Endothelial cell of umbilical vein (primary cell): Measurements from ENCODE around the gene SLC16A11. TPM values are rescaled to one million over a fixed set of nuclear protein-coding genes. Genes with fewer than 3 reads are reported as not detected.

Source experiments
- BruUV-seq: library from RNA; stranded (reverse); fragments of 400-500 nt; replicated peaks from 2 replicates; lab custom pipeline; 2021; lab: Mats Ljungman, UMichigan
- CTCF ChIA-PET: fragments of 300-600, 350-600 bp; sonication (Branson Sonifier 250); formaldehyde crosslinking; loops from one replicate; lab custom pipeline; 2021; ENCODE audit warnings: antibody characterized with exemption, inconsistent platforms; lab: Charles Lee
- POLR2A ChIA-PET: fragments of 300-600, 350-600 bp; sonication (Branson Sonifier 250); formaldehyde crosslinking; loops from one replicate; lab custom pipeline; 2021; ENCODE audit warnings: antibody characterized with exemption, inconsistent platforms; lab: Charles Lee
- DNase-seq: peaks from one replicate; pipeline ENCODE4 v3.0.0-alpha.2; 2011; ENCODE audit warnings: low read depth, low spot score
- FAIRE-seq: peaks from 2 replicates; lab custom pipeline; 2011; peaks lifted over from hg19 to GRCh38; lab: Jason Lieb, UNC
- H2AFZ ChIP-seq: 2 replicates; pipeline ENCODE4 v1.6.0; 2012; ENCODE audit warnings: low read depth, low read length, control low read depth, inconsistent platforms
- H3K27ac ChIP-seq: 2 replicates; pipeline ENCODE4 v1.5.1; 2011; ENCODE audit warnings: low read depth, mild to moderate bottlenecking, control low read depth, low read length, moderate library complexity; ENCODE audit not compliant: insufficient read depth
- H3K27me3 ChIP-seq, 2 experiments: 2 replicates each; pipeline versions ENCODE4 v1.6.0 to v1.6.1; 2011; ENCODE audit warnings: low read length in 2 of 2, mixed read lengths in 1 of 2; ENCODE audit not compliant: control insufficient read depth in 2 of 2, insufficient read depth in 2 of 2
- H3K36me3 ChIP-seq, 2 experiments: 2 replicates in 1 of 2; 3 replicates in 1 of 2; pipeline ENCODE4 v1.5.1; 2011; ENCODE audit warnings: low read length in 2 of 2, mild to moderate bottlenecking in 1 of 2, moderate library complexity in 1 of 2; ENCODE audit not compliant: control insufficient read depth in 2 of 2, insufficient read depth in 2 of 2; ENCODE audit errors: extremely low read depth in 1 of 2
- H3K4me1 ChIP-seq: 3 replicates; pipeline ENCODE4 v1.5.1; 2011; ENCODE audit warnings: mild to moderate bottlenecking, low read length; ENCODE audit not compliant: control insufficient read depth, insufficient read depth; ENCODE audit errors: extremely low read depth
- H3K4me2 ChIP-seq: 2 replicates; pipeline ENCODE4 v1.6.1; 2011; ENCODE audit warnings: low read length, control low read depth, mixed read lengths; ENCODE audit not compliant: insufficient read depth
- H3K4me3 ChIP-seq, 3 experiments: fragments of 200-600 bp in 1 of 3; sonication (generic), shearing (Covaris generic) in 1 of 3; replicated peaks in 1 of 3; 2 replicates each; pipeline ENCODE4 v1.5.1; 2011 to 2016; ENCODE audit warnings: control low read depth in 3 of 3, low read length in 3 of 3, mild to moderate bottlenecking in 2 of 3, inconsistent platforms in 1 of 3, low read depth in 1 of 3, moderate library complexity in 1 of 3; ENCODE audit not compliant: insufficient read depth in 1 of 3
- H3K79me2 ChIP-seq: 2 replicates; pipeline ENCODE4 v1.6.0; 2012; ENCODE audit warnings: low read length, inconsistent platforms; ENCODE audit not compliant: control insufficient read depth, insufficient read depth
- H3K9ac ChIP-seq: replicated peaks from 2 replicates; pipeline ENCODE3; 2011; ENCODE audit warnings: low read length, control low read depth; ENCODE audit not compliant: insufficient read depth; ENCODE audit errors: extremely low read depth
- H3K9me1 ChIP-seq: replicated peaks from 3 replicates; pipeline ENCODE4 v1.6.0; 2011; ENCODE audit warnings: mild to moderate bottlenecking, low read length; ENCODE audit not compliant: control insufficient read depth, insufficient read depth; ENCODE audit errors: extremely low read depth
- H3K9me3 ChIP-seq: replicated peaks from 2 replicates; pipeline ENCODE4 v1.5.1; 2012; ENCODE audit warnings: low read length, inconsistent platforms; ENCODE audit not compliant: control insufficient read depth, insufficient read depth
- H4K20me1 ChIP-seq: replicated peaks from 2 replicates; pipeline ENCODE3; 2011; ENCODE audit warnings: mild to moderate bottlenecking, low read length; ENCODE audit not compliant: control insufficient read depth, insufficient read depth; ENCODE audit errors: extremely low read depth
- CTCF ChIP-seq, 2 donors: IDR thresholded peaks; 1 replicate in 1 of 2; 2 replicates in 1 of 2; pipeline ENCODE4 v1.5.1; 2011; ENCODE audit warnings: low read length in 2 of 2, mild to moderate bottlenecking in 2 of 2, moderate library complexity in 2 of 2, control low read depth in 1 of 2, inconsistent platforms in 1 of 2, low read depth in 1 of 2; ENCODE audit not compliant: insufficient read depth in 1 of 2; ENCODE audit errors: extremely low read depth in 1 of 2
- EZH2 ChIP-seq: IDR thresholded peaks from 2 replicates; pipeline ENCODE4 v1.6.1; 2012; ENCODE audit warnings: borderline replicate concordance, low read depth, mild to moderate bottlenecking, moderate library complexity, low read length, inconsistent platforms; ENCODE audit not compliant: severe bottlenecking
- MYC ChIP-seq: IDR thresholded peaks from one replicate; pipeline ENCODE4 v1.6.1; 2011; ENCODE audit warnings: mild to moderate bottlenecking, low read depth, low read length
- POLR2A ChIP-seq: IDR thresholded peaks from 2 replicates; pipeline ENCODE4 v1.6.1; 2012; ENCODE audit warnings: low read depth, mild to moderate bottlenecking, control low read depth, low read length
- POLR2AphosphoS5 ChIP-seq: IDR thresholded peaks from 2 replicates; pipeline ENCODE4 v1.6.1; 2012; ENCODE audit warnings: low read depth, mild to moderate bottlenecking, control low read depth, low read length, moderate library complexity; ENCODE audit not compliant: insufficient read depth
- dilution Hi-C: fragments of 300-500 bp; cut with MboI; formaldehyde crosslinking; loops from one replicate; pipeline ENCODE4 v1.15.0; 2019; ENCODE audit warnings: low sequenced_read_pairs; ENCODE audit not compliant: extremely low pct_ligation_motif_present
- intact Hi-C: fragments of 100-400 bp; cut with micrococcal nuclease; formaldehyde crosslinking; loops from one replicate; pipeline ENCODE4 v1.10.0; 2022
- polyA plus RNA-seq, 4 experiments: library from polyadenylated mRNA; depleted of rRNA in 3 of 4; stranded (reverse) in 3 of 4; unstranded in 1 of 4; fragments of >200 nt; gene quantifications; 2 replicates each; pipeline versions ENCODE4 v1.2.1 to v1.2.3, GENCODE V29; 2011 to 2012; ENCODE audit warnings: missing spikeins in 1 of 4
- total RNA-seq: library from RNA; stranded (reverse); gene quantifications from 2 replicates; pipeline ENCODE4 v1.2.3, GENCODE V29; 2021

Gene SLC16A11
- total and polyA plus RNA-seq, 2 donors (not counting 3 experiments of a cell fraction or from before 2014, with no cell fraction given): 0.95 to 1.4 TPM

DNA sequence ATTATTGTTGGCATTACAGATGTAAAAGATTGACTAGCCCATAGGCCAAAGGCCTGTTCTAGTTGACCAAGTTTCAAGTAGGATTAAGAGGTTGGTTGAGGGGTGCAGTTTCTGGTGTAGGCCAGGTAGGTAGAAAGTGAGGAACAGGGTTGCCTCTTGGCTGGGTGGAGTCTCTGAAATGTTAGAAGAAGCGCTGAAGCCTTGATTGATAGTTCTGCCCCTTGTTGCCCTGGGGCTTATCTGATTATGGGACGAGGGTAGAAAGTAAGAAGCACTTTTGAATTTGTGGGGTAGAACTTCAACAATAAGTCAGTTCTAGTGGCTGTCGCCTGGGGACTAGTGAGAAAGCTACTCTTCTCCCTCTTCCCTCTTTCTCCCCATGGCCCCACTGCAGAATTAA is 14.8 kb downstream of the SLC16A11 start:
- no peaks in the 10 kb centered on the region for H3K27me3 ChIP-seq
- H3K27ac ChIP-seq: peak overlapping the region; percentile 98
- TSS peak; percentile 96 for BruUV-seq
- H3K9me1 ChIP-seq: no peaks in the 10 kb centered on the region
- ChIA-PET CTCF (interaction anchor here (1.0 kb wide), 1 partner anchor 17 kb away, joined by 4 read pairs; no protein-coding TSS in a partner anchor), POLR2A (no interaction called here)
- peaks cover 43% of the 10 kb centered on the region for H3K79me2 ChIP-seq
- no peak overlapping the region for H2AFZ ChIP-seq
- H4K20me1 ChIP-seq: no peaks in the 10 kb centered on the region
- H3K36me3 ChIP-seq: peaks cover 30 to 41% of the 10 kb centered on the region in 2 experiments
- H3K9me3 ChIP-seq: no peaks in the 10 kb centered on the region
- H3K4me2 ChIP-seq: peak overlapping the region; percentile 62
- DNase-seq (no peak), FAIRE-seq (no peak)
- intact Hi-C loops: loop anchor here (10.0 kb wide), 1 partner anchor 826 kb away; the partner anchor contains the start of genes CYB5D1, NAA38 and TMEM88
- dilution Hi-C loops: no loop called here
- peak overlapping the region in 1 of 3 experiments; percentile 27 for H3K4me3 ChIP-seq
- H3K4me1 ChIP-seq: peaks cover 60% of the 10 kb centered on the region
- H3K9ac ChIP-seq: peak overlapping the region; percentile 78
- TF ChIP-seq MYC (no peak), EZH2 (no peak)

DNA sequence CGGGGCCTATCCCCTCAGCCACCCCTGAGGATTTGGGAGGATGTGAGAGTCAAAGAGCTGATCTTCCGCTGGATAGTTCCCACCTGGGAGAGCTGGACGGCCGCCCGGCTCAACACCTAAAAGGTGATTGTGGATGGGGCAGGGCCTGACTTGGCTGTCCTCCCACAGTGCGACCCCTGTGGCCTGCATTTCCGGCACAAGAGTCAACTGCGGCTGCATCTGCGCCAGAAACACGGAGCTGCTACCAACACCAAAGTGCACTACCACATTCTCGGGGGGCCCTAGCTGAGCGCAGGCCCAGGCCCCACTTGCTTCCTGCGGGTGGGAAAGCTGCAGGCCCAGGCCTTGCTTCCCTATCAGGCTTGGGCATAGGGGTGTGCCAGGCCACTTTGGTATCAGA is 16.6 kb downstream of the SLC16A11 start:
- Histone ChIP-seq H3K9me3 (no peaks in the 10 kb centered on the region), H3K36me3 (peaks cover 31 to 42% of the 10 kb centered on the region in 2 experiments), H3K27me3 (no peaks in the 10 kb centered on the region), H3K4me3 (peak overlapping the region in 1 of 3 experiments; percentile 9), H3K4me1 (peaks cover 63% of the 10 kb centered on the region), H2AFZ (no peak overlapping the region), H3K9me1 (no peaks in the 10 kb centered on the region), H3K4me2 (peak overlapping the region; percentile 42), H3K9ac (no peak overlapping the region), H3K79me2 (peaks cover 53% of the 10 kb centered on the region), H3K27ac (peak overlapping the region; percentile 98), H4K20me1 (no peaks in the 10 kb centered on the region)
- dilution Hi-C loops (no loop called here), intact Hi-C loops (loop anchor here (10.0 kb wide), 1 partner anchor 827 kb away; the partner anchor contains the start of genes CYB5D1, NAA38 and TMEM88)
- BruUV-seq: no TSS peak
- CTCF ChIA-PET: interaction anchor here (0.6 to 1.4 kb wide), 8 partner anchors 8 to 189 kb away, joined by 3 to 7 read pairs (median 3); partner anchors contain the start of gene SLC16A13
- TF ChIP-seq POLR2AphosphoS5: peak; percentile 46
- peak; percentile 51 for TF ChIP-seq POLR2A
- no peak for TF ChIP-seq CTCF (IDR thresholded peaks at IDR 0.05; ENCODE audit: extremely low read depth in 1 of 2, insufficient read depth in 1 of 2, low read depth in 1 of 2, low read length in 2 of 2)
- DNase-seq: no peak
- POLR2A ChIA-PET: interaction anchor here (1.2 to 1.7 kb wide), 2 partner anchors 8 to 10 kb away, joined by 3 to 8 read pairs; partner anchors contain the start of gene SLC16A13
- no peak for FAIRE-seq
